Measurements from ENCODE around the gene AGO1. TPM values are rescaled to one million over a fixed set of nuclear protein-coding genes. Genes with fewer than 3 reads are reported as not detected.
A peak's percentile ranks its signal among the peaks of the same experiment; 100 is the strongest.

AGO1 gene
- total RNA-seq, 2 experiments from 2014 or later: 24.9 to 25.3 TPM

GRCh38 chr1:35930593-35931445, 47.8 kb downstream of the AGO1 start, which contains the start of gene AGO3:
Gene AGO3 (plus strand): TSS chr1:35931105. CDS start chr1:35931427, 322 bp downstream.
- Mint-ChIP-seq H3K4me1 (ENCODE audit: low read depth) (peaks cover 35% of the 10 kb centered on the region), H3K4me3 (peak within 1 kb of the TSS; percentile 94), H3K9me3 (no peaks in the 10 kb centered on the region), H3K36me3 (ENCODE audit: low read depth) (peaks cover 1% of the 10 kb centered on the region), H3K27me3 (ENCODE audit: low read depth) (no peaks in the 10 kb centered on the region), H3K27ac (peak within 1 kb of the TSS; percentile 90)
- peak; percentile 92 for DNase-seq
- intact Hi-C loops (cut with micrococcal nuclease): loop anchor here (1.0 to 5.0 kb wide), 7 partner anchors 48 to 738 kb away; partner anchors contain the start of genes ADPRS, AGO1, CLSPN and SFPQ
- CTCF ChIA-PET: interaction anchor here (0.6 to 0.7 kb wide), 2 partner anchors 73 to 127 kb away, joined by 3 to 4 read pairs; no protein-coding TSS in a partner anchor

- peak; percentile 27 for DNase-seq
- no peaks in the 10 kb centered on the region for H3K27me3 Mint-ChIP-seq (ENCODE audit: low read depth)
- H3K4me3 Mint-ChIP-seq: peak overlapping the region; percentile 94
- H3K9me3 Mint-ChIP-seq: no peaks in the 10 kb centered on the region
- peak overlapping the region; percentile 87 for H3K27ac Mint-ChIP-seq
- H3K4me1 Mint-ChIP-seq (ENCODE audit: low read depth): peaks cover 37% of the 10 kb centered on the region
- CTCF ChIA-PET: interaction anchor here (0.6 to 0.7 kb wide), 4 partner anchors 9 to 398 kb away, joined by 3 to 4 read pairs (median 4); no protein-coding TSS in a partner anchor
- intact Hi-C loops (cut with micrococcal nuclease): loop anchor here (1.0 to 5.0 kb wide), 7 partner anchors 48 to 738 kb away; partner anchors contain the start of genes ADPRS, AGO1, CLSPN and SFPQ
- peaks cover 1% of the 10 kb centered on the region for H3K36me3 Mint-ChIP-seq (ENCODE audit: low read depth)
These were observed 48.6 kb downstream of the AGO1 start for GRCh38 chr1:35931446-35932157.

GRCh38 chr1:35932158-35932636, 49.2 kb downstream of the AGO1 start:
- CTCF ChIA-PET: interaction anchor here (0.6 to 0.7 kb wide), 3 partner anchors 10 to 399 kb away, joined by 3 to 4 read pairs (median 4); no protein-coding TSS in a partner anchor
- no peaks in the 10 kb centered on the region for H3K27me3 Mint-ChIP-seq (ENCODE audit: low read depth)
- peaks cover 38% of the 10 kb centered on the region for H3K4me1 Mint-ChIP-seq (ENCODE audit: low read depth)
- intact Hi-C loops (cut with micrococcal nuclease): loop anchor here (5.0 kb wide), 1 partner anchor 455 kb away; the partner anchor contains the start of gene STK40
- H3K36me3 Mint-ChIP-seq (ENCODE audit: low read depth): peaks cover 1% of the 10 kb centered on the region
- peak overlapping the region; percentile 94 for H3K4me3 Mint-ChIP-seq
- no peak for DNase-seq
- H3K9me3 Mint-ChIP-seq: no peaks in the 10 kb centered on the region
- H3K27ac Mint-ChIP-seq: no peak overlapping the region

DNA sequence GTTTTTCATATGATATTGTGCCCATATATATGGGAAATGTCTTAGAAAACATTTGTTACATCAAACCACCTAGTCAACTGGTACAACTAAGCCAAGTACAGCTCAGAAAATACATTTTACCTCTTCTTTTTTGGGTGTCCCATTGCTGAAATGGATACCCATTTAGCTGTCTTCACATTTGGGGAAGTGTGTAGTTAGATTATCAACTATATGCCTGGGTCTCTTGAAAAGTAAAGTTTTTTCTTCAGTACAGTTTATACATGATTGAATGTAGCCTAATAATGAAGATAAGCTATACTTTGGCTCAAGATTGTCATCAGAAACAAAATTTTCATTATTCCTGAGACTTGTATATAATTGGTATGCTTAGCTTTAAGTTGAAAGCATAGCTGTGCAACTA, 49.9 kb downstream of the AGO1 start:
- intact Hi-C loops (cut with micrococcal nuclease): loop anchor here (5.0 kb wide), 1 partner anchor 454 kb away; the partner anchor contains the start of gene STK40
- H3K4me1 Mint-ChIP-seq (ENCODE audit: low read depth): peaks cover 38% of the 10 kb centered on the region
- peaks cover 1% of the 10 kb centered on the region for H3K36me3 Mint-ChIP-seq (ENCODE audit: low read depth)
- H3K4me3 Mint-ChIP-seq: no peak overlapping the region
- CTCF ChIA-PET: interaction anchor here (0.6 to 1.3 kb wide), 3 partner anchors 10 to 544 kb away, joined by 3 read pairs; no protein-coding TSS in a partner anchor
- DNase-seq: no peak
- H3K27ac Mint-ChIP-seq: no peak overlapping the region
- no peaks in the 10 kb centered on the region for H3K9me3 Mint-ChIP-seq
- H3K27me3 Mint-ChIP-seq (ENCODE audit: low read depth): no peaks in the 10 kb centered on the region

- no peak for DNase-seq
- intact Hi-C loops (cut with micrococcal nuclease): no loop called here
- Mint-ChIP-seq H3K4me3 (no peak overlapping the region), H3K27ac (no peak overlapping the region), H3K4me1 (ENCODE audit: low read depth) (peaks cover 35% of the 10 kb centered on the region), H3K36me3 (ENCODE audit: low read depth) (no peaks in the 10 kb centered on the region), H3K9me3 (no peaks in the 10 kb centered on the region), H3K27me3 (ENCODE audit: low read depth) (no peaks in the 10 kb centered on the region)
- CTCF ChIA-PET: no interaction called here
These were observed 52.7 kb downstream of the AGO1 start for GRCh38 chr1:35935442-35936388.

DNA sequence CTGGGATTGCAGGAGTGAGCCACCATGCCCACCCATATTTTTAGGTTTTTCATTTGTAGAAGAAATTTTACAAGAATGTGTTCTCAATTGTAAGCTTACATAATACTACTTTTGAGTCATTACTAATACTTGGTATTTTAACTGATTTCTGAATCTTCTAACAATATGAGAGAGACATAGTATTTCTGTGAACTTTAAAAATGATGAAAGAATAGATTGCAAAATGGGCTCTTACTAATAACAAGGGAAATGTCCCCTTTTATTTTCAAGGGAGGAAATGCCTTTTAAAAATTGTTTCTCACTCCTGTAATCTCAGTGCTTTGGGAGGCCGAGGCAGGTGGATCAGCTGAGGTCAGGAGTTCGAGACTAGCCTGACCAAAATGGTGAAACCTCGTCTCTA, 53.8 kb downstream of the AGO1 start:
- Mint-ChIP-seq H3K9me3 (no peaks in the 10 kb centered on the region), H3K27me3 (ENCODE audit: low read depth) (no peaks in the 10 kb centered on the region), H3K27ac (no peak overlapping the region), H3K4me1 (ENCODE audit: low read depth) (peaks cover 41% of the 10 kb centered on the region), H3K36me3 (ENCODE audit: low read depth) (no peaks in the 10 kb centered on the region), H3K4me3 (no peak overlapping the region)
- DNase-seq: no peak
- CTCF ChIA-PET: no interaction called here
- intact Hi-C loops (cut with micrococcal nuclease): no loop called here

DNA sequence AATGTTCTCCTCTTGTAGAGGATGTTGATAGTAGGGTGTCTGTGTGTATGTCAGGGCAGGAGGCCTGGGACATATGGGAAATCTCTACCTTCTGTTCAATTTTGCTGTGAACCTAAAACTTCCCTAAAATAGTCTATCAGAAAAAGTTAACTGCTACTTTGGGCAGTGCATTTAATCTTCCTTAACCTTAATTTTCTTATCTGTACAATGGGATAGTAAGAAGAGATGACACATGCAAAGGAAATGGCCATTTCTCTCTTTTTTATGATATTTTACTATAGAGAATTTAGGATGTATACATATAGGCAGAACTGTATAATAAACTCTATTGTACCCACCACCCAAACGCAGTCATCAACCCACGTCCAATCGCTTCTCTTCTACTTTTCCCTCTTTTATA, 56.5 kb downstream of the AGO1 start:
- no peak for DNase-seq
- Mint-ChIP-seq H3K9me3 (no peaks in the 10 kb centered on the region), H3K27me3 (ENCODE audit: low read depth) (no peaks in the 10 kb centered on the region), H3K27ac (no peak overlapping the region), H3K4me1 (ENCODE audit: low read depth) (peaks cover 39% of the 10 kb centered on the region), H3K4me3 (no peak overlapping the region), H3K36me3 (ENCODE audit: low read depth) (peaks cover 2% of the 10 kb centered on the region)
- intact Hi-C loops (cut with micrococcal nuclease): no loop called here
- CTCF ChIA-PET: no interaction called here

DNA sequence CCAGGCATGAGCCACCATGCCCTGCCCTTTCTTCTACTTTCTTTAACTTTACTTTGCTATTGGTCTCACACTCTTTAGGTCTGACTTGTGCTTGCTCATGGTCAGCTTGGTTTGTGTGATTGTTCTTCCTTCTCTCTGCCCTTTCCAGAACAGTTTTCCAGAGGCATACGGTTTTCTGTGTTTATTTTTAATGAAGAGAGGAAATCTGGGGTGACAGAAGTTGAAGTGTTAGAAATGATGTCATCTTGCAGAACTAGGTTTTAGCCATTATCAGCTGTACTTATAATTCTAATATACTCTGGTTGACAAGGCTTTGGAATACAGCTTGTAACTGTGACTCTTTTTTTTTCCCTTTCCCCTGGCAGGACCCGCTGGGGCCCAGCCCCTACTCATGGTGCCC, 62.3 kb downstream of the AGO1 start:
- no peak for DNase-seq
- intact Hi-C loops (cut with micrococcal nuclease): no loop called here
- no peaks in the 10 kb centered on the region for H3K27me3 Mint-ChIP-seq (ENCODE audit: low read depth)
- H3K9me3 Mint-ChIP-seq: no peaks in the 10 kb centered on the region
- H3K4me1 Mint-ChIP-seq (ENCODE audit: low read depth): peaks cover 50% of the 10 kb centered on the region
- H3K4me3 Mint-ChIP-seq: no peak overlapping the region
- H3K36me3 Mint-ChIP-seq (ENCODE audit: low read depth): peaks cover 3% of the 10 kb centered on the region
- CTCF ChIA-PET: no interaction called here
- H3K27ac Mint-ChIP-seq: no peak overlapping the region

GRCh38 chr1:35947547-35947946, 64.5 kb downstream of the AGO1 start:
- no peak overlapping the region for H3K27ac Mint-ChIP-seq
- no peaks in the 10 kb centered on the region for H3K9me3 Mint-ChIP-seq
- intact Hi-C loops (cut with micrococcal nuclease): no loop called here
- H3K4me3 Mint-ChIP-seq: no peak overlapping the region
- no peaks in the 10 kb centered on the region for H3K27me3 Mint-ChIP-seq (ENCODE audit: low read depth)
- CTCF ChIA-PET: no interaction called here
- no peak for DNase-seq
- peaks cover 6% of the 10 kb centered on the region for H3K36me3 Mint-ChIP-seq (ENCODE audit: low read depth)
- peaks cover 33% of the 10 kb centered on the region for H3K4me1 Mint-ChIP-seq (ENCODE audit: low read depth)

GRCh38 chr1:35958558-35958957, 75.5 kb downstream of the AGO1 start:
- H3K4me1 Mint-ChIP-seq (ENCODE audit: low read depth): peaks cover 3% of the 10 kb centered on the region

GRCh38 chr1:35959304-35959703, 76.3 kb downstream of the AGO1 start:
- Mint-ChIP-seq H3K4me1 (ENCODE audit: low read depth) (peaks cover 3% of the 10 kb centered on the region), H3K27ac (no peak overlapping the region), H3K4me3 (no peak overlapping the region), H3K9me3 (peaks cover 2% of the 10 kb centered on the region), H3K36me3 (ENCODE audit: low read depth) (peaks cover 8% of the 10 kb centered on the region), H3K27me3 (ENCODE audit: low read depth) (no peaks in the 10 kb centered on the region)
- CTCF ChIA-PET: no interaction called here
- intact Hi-C loops (cut with micrococcal nuclease): no loop called here
- no peak for DNase-seq

More at GRCh38 chr1:35958558-35958957, 75.5 kb downstream of the AGO1 start:
- Mint-ChIP-seq H3K9me3 (no peaks in the 10 kb centered on the region), H3K36me3 (ENCODE audit: low read depth) (peaks cover 6% of the 10 kb centered on the region), H3K27me3 (ENCODE audit: low read depth) (no peaks in the 10 kb centered on the region), H3K4me3 (no peak overlapping the region), H3K27ac (no peak overlapping the region)
- intact Hi-C loops (cut with micrococcal nuclease): no loop called here
- CTCF ChIA-PET: no interaction called here
- no peak for DNase-seq
